ENCODE data around the gene EHMT2.

DNA sequence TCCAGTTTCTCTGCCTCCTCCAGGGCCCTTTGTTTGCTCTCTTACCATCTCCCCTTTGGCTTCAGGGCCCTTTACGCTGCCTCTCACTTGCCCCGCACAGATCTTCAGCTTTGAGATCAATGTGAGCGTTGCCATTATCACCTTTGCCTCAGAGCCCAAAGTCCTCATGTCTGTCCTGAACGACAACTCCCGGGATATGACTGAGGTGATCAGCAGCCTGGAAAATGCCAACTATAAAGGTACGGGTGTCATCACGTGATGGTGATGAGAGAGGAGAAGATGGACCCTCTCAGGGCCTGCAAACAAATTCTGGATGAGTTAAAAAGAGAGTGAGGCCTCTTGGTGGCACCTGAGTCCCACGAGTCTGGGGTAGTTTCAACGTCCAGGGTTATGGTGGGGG is 38.3 kb upstream of the EHMT2 start:
- TF ChIP-seq POLR2A (IDR thresholded peaks at IDR 0.05; ENCODE audit: low read length) (no peak), JUN (IDR thresholded peaks at IDR 0.05) (no peak), EP300 (IDR thresholded peaks at IDR 0.05) (no peak), CEBPB (IDR thresholded peaks at IDR 0.05) (no peak), HOXB13 (CRISPR knock-in tag; IDR thresholded peaks at IDR 0.05; ENCODE audit: low read depth) (no peak), RCOR1 (IDR thresholded peaks at IDR 0.05; ENCODE audit: low read depth, low read length) (no peak), HOXA7 (CRISPR knock-in tag; IDR thresholded peaks at IDR 0.05) (no peak), TP53 (CRISPR knock-in tag; IDR thresholded peaks at IDR 0.05) (no peak), FOSL2 (IDR thresholded peaks at IDR 0.05) (no peak), FOSL2 (CRISPR knock-in tag; IDR thresholded peaks at IDR 0.05) (no peak), HOXB5 (CRISPR knock-in tag; IDR thresholded peaks at IDR 0.05) (no peak), CBX8 (IDR thresholded peaks at IDR 0.05) (no peak), NR3C1 (IDR thresholded peaks at IDR 0.05) (no peak), MAX (IDR thresholded peaks at IDR 0.05) (no peak)
- TF ChIP-seq, protein P1, sequence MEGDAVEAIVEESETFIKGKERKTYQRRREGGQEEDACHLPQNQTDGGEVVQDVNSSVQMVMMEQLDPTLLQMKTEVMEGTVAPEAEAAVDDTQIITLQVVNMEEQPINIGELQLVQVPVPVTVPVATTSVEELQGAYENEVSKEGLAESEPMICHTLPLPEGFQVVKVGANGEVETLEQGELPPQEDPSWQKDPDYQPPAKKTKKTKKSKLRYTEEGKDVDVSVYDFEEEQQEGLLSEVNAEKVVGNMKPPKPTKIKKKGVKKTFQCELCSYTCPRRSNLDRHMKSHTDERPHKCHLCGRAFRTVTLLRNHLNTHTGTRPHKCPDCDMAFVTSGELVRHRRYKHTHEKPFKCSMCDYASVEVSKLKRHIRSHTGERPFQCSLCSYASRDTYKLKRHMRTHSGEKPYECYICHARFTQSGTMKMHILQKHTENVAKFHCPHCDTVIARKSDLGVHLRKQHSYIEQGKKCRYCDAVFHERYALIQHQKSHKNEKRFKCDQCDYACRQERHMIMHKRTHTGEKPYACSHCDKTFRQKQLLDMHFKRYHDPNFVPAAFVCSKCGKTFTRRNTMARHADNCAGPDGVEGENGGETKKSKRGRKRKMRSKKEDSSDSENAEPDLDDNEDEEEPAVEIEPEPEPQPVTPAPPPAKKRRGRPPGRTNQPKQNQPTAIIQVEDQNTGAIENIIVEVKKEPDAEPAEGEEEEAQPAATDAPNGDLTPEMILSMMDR (IDR thresholded peaks at IDR 0.05) = no peak

Data from A549 (cell line).